Neuronal stem cell (in vitro differentiated cells): ENCODE data around the gene SRA1.
"Not testable (repeated sequence)": the region's sequence is repeated elsewhere in the genome, so short reads cannot be mapped to it uniquely, and the experiment has no call there.

Source experiments
- DNase-seq: peaks from one replicate; pipeline ENCODE4 v3.0.0-alpha.2; 2013; ENCODE audit warnings: low spot score
- H2AFZ ChIP-seq: one replicate; pipeline ENCODE4 v1.6.1; 2013; ENCODE audit warnings: mild to moderate bottlenecking, low read length, inconsistent platforms
- H2AK5ac ChIP-seq: 2 replicates; pipeline ENCODE4 v1.6.1; 2013; ENCODE audit warnings: low read depth, mild to moderate bottlenecking, inconsistent platforms, low read length, moderate library complexity, mixed read lengths
- H2BK120ac ChIP-seq: 2 replicates; pipeline ENCODE4 v1.6.1; 2013; ENCODE audit warnings: low read depth, mild to moderate bottlenecking, inconsistent platforms, low read length, moderate library complexity, mixed read lengths
- H2BK12ac ChIP-seq: one replicate; pipeline ENCODE4 v1.6.1; 2013; ENCODE audit warnings: low read length, inconsistent platforms
- H2BK15ac ChIP-seq: 2 replicates; pipeline ENCODE4 v1.6.1; 2013; ENCODE audit warnings: mild to moderate bottlenecking, low read length, inconsistent platforms, mixed read lengths
- H2BK5ac ChIP-seq: one replicate; pipeline ENCODE4 v1.6.1; 2013; ENCODE audit warnings: inconsistent platforms, mild to moderate bottlenecking, low read length, moderate library complexity
- H3K14ac ChIP-seq: one replicate; pipeline ENCODE4 v1.6.1; 2013; ENCODE audit warnings: low read length, inconsistent platforms
- H3K18ac ChIP-seq: 2 replicates; pipeline ENCODE4 v1.6.1; 2013; ENCODE audit warnings: low read length, inconsistent platforms
- H3K23ac ChIP-seq: 2 replicates; pipeline ENCODE4 v1.6.1; 2013; ENCODE audit warnings: low read depth, mild to moderate bottlenecking, mixed read lengths, low read length, inconsistent platforms; ENCODE audit not compliant: poor library complexity
- H3K27ac ChIP-seq: replicated peaks from 3 replicates; pipeline ENCODE4 v1.5.1; 2013; ENCODE audit warnings: low read length, inconsistent platforms
- H3K27me3 ChIP-seq, 3 experiments: 2 replicates each; pipeline ENCODE4 v1.6.1; 2013; ENCODE audit warnings: low read length in 3 of 3, mild to moderate bottlenecking in 2 of 3, inconsistent platforms in 1 of 3, low read depth in 1 of 3, mixed read lengths in 1 of 3, moderate library complexity in 1 of 3; ENCODE audit not compliant: control insufficient read depth in 3 of 3, insufficient read depth in 3 of 3
- H3K36me3 ChIP-seq, 2 donors: replicated peaks in 1 of 2; 2 replicates each; pipeline ENCODE4 v1.6.1; 2013; ENCODE audit warnings: low read length in 2 of 2; ENCODE audit not compliant: control insufficient read depth in 2 of 2, insufficient read depth in 2 of 2
- H3K4ac ChIP-seq: 2 replicates; pipeline ENCODE4 v1.6.1; 2013; ENCODE audit warnings: inconsistent platforms, mild to moderate bottlenecking, low read length, moderate library complexity
- H3K4me1 ChIP-seq, 2 donors: 1 replicate in 1 of 2; 2 replicates in 1 of 2; pipeline ENCODE4 v1.6.1; 2013; ENCODE audit warnings: low read length in 2 of 2, low read depth in 1 of 2; ENCODE audit not compliant: control insufficient read depth in 2 of 2, insufficient read depth in 1 of 2
- H3K4me2 ChIP-seq: one replicate; pipeline ENCODE4 v1.6.1; 2013; ENCODE audit warnings: mild to moderate bottlenecking, low read length, inconsistent platforms; ENCODE audit not compliant: insufficient read depth, poor library complexity, severe bottlenecking
- H3K4me3 ChIP-seq, 2 donors: 2 replicates each; pipeline ENCODE4 v1.5.1; 2013; ENCODE audit warnings: low read length in 2 of 2, mild to moderate bottlenecking in 2 of 2, inconsistent platforms in 1 of 2, moderate library complexity in 1 of 2
- H3K79me1 ChIP-seq: one replicate; pipeline ENCODE4 v1.6.1; 2013; ENCODE audit warnings: low read depth, mild to moderate bottlenecking, inconsistent platforms, low read length, moderate library complexity
- H3K9ac ChIP-seq: one replicate; pipeline ENCODE4 v1.6.1; 2013; ENCODE audit warnings: mild to moderate bottlenecking, low read depth, low read length, inconsistent platforms; ENCODE audit not compliant: poor library complexity
- H3K9me3 ChIP-seq, 2 donors: replicated peaks in 1 of 2; 2 replicates each; pipeline versions ENCODE3 to v1.6.1; 2013; ENCODE audit warnings: low read length in 2 of 2, mild to moderate bottlenecking in 2 of 2, inconsistent platforms in 1 of 2, low read depth in 1 of 2, mixed read lengths in 1 of 2, moderate library complexity in 1 of 2; ENCODE audit not compliant: control insufficient read depth in 2 of 2, insufficient read depth in 1 of 2
- H4K8ac ChIP-seq: one replicate; pipeline ENCODE4 v1.6.1; 2013; ENCODE audit warnings: low read depth, mild to moderate bottlenecking, inconsistent platforms, low read length, moderate library complexity
- H4K91ac ChIP-seq: one replicate; pipeline ENCODE4 v1.6.1; 2013; ENCODE audit warnings: low read length, low read depth, mild to moderate bottlenecking, inconsistent platforms; ENCODE audit not compliant: poor library complexity
- WGBS, 2 donors: extraction: QIAGEN DNeasy Blood & Tissue Kit; methylation state at CpG; one replicate each; pipeline ENCODE4 v1.1.7; 2013; ENCODE audit warnings: missing lambda C conversion rate in 2 of 2, mixed read lengths in 1 of 2; ENCODE audit not compliant: insufficient read length in 2 of 2, insufficient replicate concordance in 1 of 2; ENCODE audit errors: extremely low coverage in 2 of 2; 5-methylcytosine and 5-hydroxymethylcytosine counted together

Gene SRA1

DNA sequence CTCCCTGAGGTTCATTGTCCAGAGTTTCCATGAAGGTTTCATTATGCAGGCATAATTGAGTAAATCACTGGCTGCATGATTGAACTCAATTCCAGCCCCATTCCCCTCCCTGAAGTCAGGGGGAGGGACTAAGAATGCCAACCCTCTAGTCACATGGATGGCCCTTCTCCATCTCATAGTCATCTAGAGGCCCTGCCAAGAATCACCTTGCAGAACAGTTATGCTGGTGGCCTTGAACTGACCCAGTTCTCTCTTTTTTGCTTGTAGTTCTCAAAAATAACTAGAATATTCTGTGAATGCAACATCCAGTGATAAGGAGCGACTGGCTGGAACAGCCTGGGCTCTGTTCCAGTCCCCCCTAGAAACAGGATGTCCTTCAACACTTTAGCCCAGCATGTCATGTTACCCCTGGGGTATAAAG is 39.1 kb upstream of the SRA1 start:
- no peak overlapping the region for H3K27ac ChIP-seq
- H3K9me3 ChIP-seq: no peaks in the 10 kb centered on the region
- no peak overlapping the region for H2AK5ac ChIP-seq
- H2BK120ac ChIP-seq: no peak overlapping the region
- H3K4me2 ChIP-seq: no peak overlapping the region
- no peaks in the 10 kb centered on the region for H3K36me3 ChIP-seq
- no peak overlapping the region for H2AFZ ChIP-seq
- peaks cover 0 to 10% (median 0%) of the 10 kb centered on the region in 3 experiments for H3K27me3 ChIP-seq
- no peaks in the 10 kb centered on the region for H3K79me1 ChIP-seq
- H3K4ac ChIP-seq: no peak overlapping the region
- no peak overlapping the region for H3K4me3 ChIP-seq
- no CpG with 5 or more reads among the region's 1 CpG for WGBS, 2 donors
- H4K91ac ChIP-seq: no peak overlapping the region
- no peak overlapping the region for H4K8ac ChIP-seq
- no peak overlapping the region for H2BK15ac ChIP-seq
- H3K18ac ChIP-seq: no peak overlapping the region
- no peak overlapping the region for H2BK12ac ChIP-seq
- no peak overlapping the region for H3K14ac ChIP-seq
- no peaks in the 10 kb centered on the region for H3K4me1 ChIP-seq
- DNase-seq: no peak
- no peak overlapping the region for H3K23ac ChIP-seq
- H2BK5ac ChIP-seq: no peak overlapping the region
- no peak overlapping the region for H3K9ac ChIP-seq

DNA sequence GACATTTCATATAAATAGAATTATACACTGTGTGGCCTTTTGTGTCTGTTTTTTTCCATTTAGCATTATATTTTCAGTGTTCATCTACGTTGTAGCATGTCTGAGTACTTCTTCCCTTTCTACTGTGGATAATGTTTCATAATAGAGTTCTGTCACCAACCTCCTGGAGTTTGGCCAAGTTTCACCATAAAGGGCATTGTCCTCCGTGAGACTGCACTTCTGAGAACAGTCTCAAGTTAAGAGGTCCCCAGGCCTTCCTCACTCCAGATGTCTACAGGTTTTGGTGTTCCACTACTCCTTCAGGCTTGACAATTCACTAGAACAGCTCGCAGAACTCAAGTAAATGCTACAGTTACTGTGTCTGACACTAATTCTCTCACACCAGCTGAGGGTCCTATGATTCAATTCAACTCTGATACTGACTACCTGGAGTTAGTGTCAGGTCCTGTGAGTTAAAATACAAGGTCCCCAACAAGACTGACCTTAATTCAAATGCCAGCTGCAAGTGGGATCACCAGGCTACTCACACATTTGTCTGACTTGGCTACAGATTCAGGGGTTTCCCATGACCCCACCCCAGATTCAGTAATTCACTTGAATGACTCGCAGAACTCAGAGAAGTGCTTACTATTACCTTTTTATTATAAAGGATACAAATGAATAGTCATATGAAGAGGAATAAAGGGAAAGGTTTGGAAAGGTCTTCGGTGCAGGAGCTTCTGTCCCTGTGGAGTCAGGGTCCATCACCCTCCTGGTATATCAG is 38.4 kb upstream of the SRA1 start:
- Histone ChIP-seq H2BK15ac (no peak overlapping the region), H2AFZ (no peak overlapping the region), H3K4ac (no peak overlapping the region), H3K27me3 (peaks cover 0 to 6% (median 0%) of the 10 kb centered on the region in 3 experiments), H3K18ac (no peak overlapping the region), H2BK12ac (no peak overlapping the region), H2BK5ac (no peak overlapping the region), H2BK120ac (no peak overlapping the region), H3K9ac (no peak overlapping the region), H3K9me3 (no peaks in the 10 kb centered on the region), H4K8ac (no peak overlapping the region), H3K14ac (no peak overlapping the region), H2AK5ac (no peak overlapping the region), H3K4me1 (no peaks in the 10 kb centered on the region), H4K91ac (no peak overlapping the region), H3K4me2 (no peak overlapping the region), H3K79me1 (no peaks in the 10 kb centered on the region), H3K23ac (no peak overlapping the region), H3K4me3 (no peak overlapping the region), H3K27ac (no peak overlapping the region), H3K36me3 (no peaks in the 10 kb centered on the region)
- no peak for DNase-seq
- WGBS, 2 donors: no CpG with 5 or more reads among the region's 5 CpGs

DNA sequence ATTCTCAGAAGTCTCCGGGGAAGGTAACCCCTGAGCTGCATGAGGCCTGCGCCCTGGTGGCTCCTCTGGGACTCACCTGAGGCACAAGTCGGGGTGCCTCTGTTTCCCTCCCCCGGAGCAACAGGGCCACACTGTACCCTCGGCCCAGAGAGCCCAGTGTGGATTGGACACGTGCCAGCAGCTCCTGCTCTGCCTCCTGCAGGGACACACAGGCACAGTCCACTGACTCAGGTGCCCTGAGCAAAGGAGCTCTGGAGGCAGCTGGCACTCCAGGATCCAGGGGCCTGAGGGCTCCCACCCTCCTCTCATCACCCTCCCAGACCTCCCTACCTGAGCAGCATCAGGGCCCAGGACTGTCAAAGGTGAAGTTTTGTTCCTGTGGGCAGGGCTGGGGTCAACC is 36.9 kb upstream of the SRA1 start:
- H3K18ac ChIP-seq: no peak overlapping the region
- H2BK5ac ChIP-seq: no peak overlapping the region
- H3K79me1 ChIP-seq: no peaks in the 10 kb centered on the region
- H3K14ac ChIP-seq: no peak overlapping the region
- H2BK15ac ChIP-seq: no peak overlapping the region
- no peak overlapping the region for H4K8ac ChIP-seq
- H3K4me2 ChIP-seq: no peak overlapping the region
- peaks cover 0 to 9% (median 0%) of the 10 kb centered on the region in 3 experiments for H3K27me3 ChIP-seq
- no peak overlapping the region for H2BK120ac ChIP-seq
- no CpG with 5 or more reads among the region's 6 CpGs for WGBS, 2 donors
- H3K27ac ChIP-seq: no peak overlapping the region
- DNase-seq: no peak
- no peak overlapping the region for H3K23ac ChIP-seq
- H2BK12ac ChIP-seq: no peak overlapping the region
- peaks cover 0 to 1% of the 10 kb centered on the region in 2 donors for H3K4me1 ChIP-seq
- no peak overlapping the region for H4K91ac ChIP-seq
- H3K36me3 ChIP-seq: no peaks in the 10 kb centered on the region
- no peak overlapping the region for H3K4ac ChIP-seq
- H3K9me3 ChIP-seq: no peaks in the 10 kb centered on the region
- H2AFZ ChIP-seq: no peak overlapping the region
- H2AK5ac ChIP-seq: peak overlapping the region; percentile 56
- H3K4me3 ChIP-seq: peak overlapping the region in 1 of 2 donors; percentile 64
- H3K9ac ChIP-seq: peak overlapping the region; percentile 3

DNA sequence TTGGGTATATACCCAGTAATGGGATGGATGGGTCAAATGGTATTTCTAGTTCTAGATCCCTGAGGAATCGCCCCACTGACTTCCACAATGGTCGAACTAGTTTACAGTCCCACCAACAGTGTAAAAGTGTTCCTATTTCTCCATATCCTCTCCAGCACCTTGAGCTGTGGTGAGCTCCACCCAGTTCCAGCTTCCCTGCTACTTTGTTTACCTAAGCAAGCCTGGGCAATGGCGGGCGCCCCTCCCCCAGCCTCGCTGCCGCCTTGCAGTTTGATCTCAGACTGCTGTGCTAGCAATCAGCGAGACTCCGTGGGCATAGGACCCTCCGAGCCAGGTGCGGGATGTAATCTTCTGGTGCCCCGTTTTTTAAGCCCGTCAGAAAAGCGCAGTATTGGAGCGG is 35.8 kb upstream of the SRA1 start:
- H2AK5ac ChIP-seq, H2BK120ac ChIP-seq, H2AFZ ChIP-seq, H3K18ac ChIP-seq, H3K4me2 ChIP-seq, DNase-seq, H2BK15ac ChIP-seq, H3K9ac ChIP-seq, H3K36me3 ChIP-seq, H2BK12ac ChIP-seq, H3K23ac ChIP-seq, H3K9me3 ChIP-seq, H3K79me1 ChIP-seq, H4K8ac ChIP-seq, H3K27me3 ChIP-seq, H3K4ac ChIP-seq, H2BK5ac ChIP-seq, H3K27ac ChIP-seq, H3K4me1 ChIP-seq, H4K91ac ChIP-seq, H3K14ac ChIP-seq, H3K4me3 ChIP-seq: not testable (repeated sequence)
- no CpG with 5 or more reads among the region's 14 CpGs for WGBS, 2 donors
